SK-N-SH (cell line): ENCODE data around the gene PPP1R11.

Source experiments
- EP300 ChIP-seq, 2 experiments: IDR thresholded peaks; 2 replicates each; pipeline versions ENCODE4 v1.4.0 to v1.6.1; 2012; ENCODE audit warnings: borderline replicate concordance in 1 of 2, low read depth in 1 of 2, low read length in 1 of 2
- JUND ChIP-seq: IDR thresholded peaks from 2 replicates; pipeline ENCODE4 v1.4.0; 2012
- POLR2AphosphoS5 ChIP-seq: IDR thresholded peaks from 2 replicates; pipeline ENCODE4 v1.6.1; 2012; ENCODE audit warnings: low read depth, low read length
- RAD21 ChIP-seq: IDR thresholded peaks from 2 replicates; pipeline ENCODE4 v1.6.1; 2012; ENCODE audit warnings: mild to moderate bottlenecking, low read length
- SIN3A ChIP-seq: IDR thresholded peaks from 2 replicates; pipeline ENCODE4 v1.6.1; 2012; ENCODE audit warnings: low read depth, mild to moderate bottlenecking, low read length, moderate library complexity, borderline replicate concordance
- TAF1 ChIP-seq: IDR thresholded peaks from 2 replicates; pipeline ENCODE4 v1.6.1; 2012; ENCODE audit warnings: low read depth, mild to moderate bottlenecking, low read length, moderate library complexity, borderline replicate concordance
- TEAD4 ChIP-seq: IDR thresholded peaks from 2 replicates; pipeline ENCODE4 v1.4.0; 2012; ENCODE audit warnings: mild to moderate bottlenecking, borderline replicate concordance; ENCODE audit not compliant: insufficient read depth
- YY1 ChIP-seq: IDR thresholded peaks from 2 replicates; pipeline ENCODE4 v1.4.0; 2012; ENCODE audit warnings: low read depth, mild to moderate bottlenecking
- TF ChIP-seq, protein P1 (sequence below): fragments of 200-600 bp; sonication (generic); IDR thresholded peaks from 2 replicates; pipeline ENCODE4 v1.6.1; 2017; ENCODE audit warnings: antibody characterized with exemption, mild to moderate bottlenecking, moderate library complexity
- TF ChIP-seq, protein P2 (sequence below): IDR thresholded peaks from 2 replicates; pipeline ENCODE4 v1.4.0; 2012; ENCODE audit warnings: low read depth

DNA sequence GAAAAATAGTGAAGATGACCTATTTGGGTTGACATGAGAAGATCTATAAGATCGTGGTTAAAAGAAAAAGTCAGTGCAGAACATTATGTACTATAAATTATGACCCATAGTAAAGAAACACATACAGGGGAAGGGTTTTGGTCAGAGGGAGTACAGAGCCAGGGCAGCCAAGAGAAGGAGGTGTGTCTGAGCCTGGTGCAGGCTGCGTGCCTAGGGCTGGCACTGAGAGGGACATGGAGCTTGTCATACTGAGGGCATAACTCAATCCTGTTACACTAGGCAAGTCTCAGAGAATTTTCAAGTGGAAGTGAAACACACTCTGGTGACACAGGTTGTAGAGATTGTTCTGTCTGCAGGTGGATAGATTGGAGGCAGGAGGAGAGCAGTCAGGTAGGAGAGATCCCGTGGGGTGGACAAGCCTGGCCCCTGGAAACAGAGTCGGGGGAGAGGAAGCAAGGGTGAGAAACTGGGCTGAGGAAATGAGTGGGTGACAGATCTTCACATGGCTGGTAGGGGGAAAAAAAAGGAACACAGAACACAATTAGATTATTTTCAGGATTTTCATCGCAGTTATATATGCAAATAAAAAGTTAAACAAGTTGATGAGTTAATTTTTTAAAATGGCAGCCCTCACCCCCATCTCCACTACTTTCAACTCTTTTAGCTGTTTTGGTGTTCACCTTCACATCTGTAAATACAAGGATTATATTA is 27.1 kb downstream of the PPP1R11 start:
- TF ChIP-seq POLR2AphosphoS5: no peak
- TF ChIP-seq JUND: no peak
- TF ChIP-seq, protein P1, sequence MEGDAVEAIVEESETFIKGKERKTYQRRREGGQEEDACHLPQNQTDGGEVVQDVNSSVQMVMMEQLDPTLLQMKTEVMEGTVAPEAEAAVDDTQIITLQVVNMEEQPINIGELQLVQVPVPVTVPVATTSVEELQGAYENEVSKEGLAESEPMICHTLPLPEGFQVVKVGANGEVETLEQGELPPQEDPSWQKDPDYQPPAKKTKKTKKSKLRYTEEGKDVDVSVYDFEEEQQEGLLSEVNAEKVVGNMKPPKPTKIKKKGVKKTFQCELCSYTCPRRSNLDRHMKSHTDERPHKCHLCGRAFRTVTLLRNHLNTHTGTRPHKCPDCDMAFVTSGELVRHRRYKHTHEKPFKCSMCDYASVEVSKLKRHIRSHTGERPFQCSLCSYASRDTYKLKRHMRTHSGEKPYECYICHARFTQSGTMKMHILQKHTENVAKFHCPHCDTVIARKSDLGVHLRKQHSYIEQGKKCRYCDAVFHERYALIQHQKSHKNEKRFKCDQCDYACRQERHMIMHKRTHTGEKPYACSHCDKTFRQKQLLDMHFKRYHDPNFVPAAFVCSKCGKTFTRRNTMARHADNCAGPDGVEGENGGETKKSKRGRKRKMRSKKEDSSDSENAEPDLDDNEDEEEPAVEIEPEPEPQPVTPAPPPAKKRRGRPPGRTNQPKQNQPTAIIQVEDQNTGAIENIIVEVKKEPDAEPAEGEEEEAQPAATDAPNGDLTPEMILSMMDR: no peak
- no peak for TF ChIP-seq YY1
- TF ChIP-seq SIN3A: no peak
- TF ChIP-seq, protein P2, sequence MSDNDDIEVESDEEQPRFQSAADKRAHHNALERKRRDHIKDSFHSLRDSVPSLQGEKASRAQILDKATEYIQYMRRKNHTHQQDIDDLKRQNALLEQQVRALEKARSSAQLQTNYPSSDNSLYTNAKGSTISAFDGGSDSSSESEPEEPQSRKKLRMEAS: no peak
- TF ChIP-seq RAD21: no peak
- no peak for TF ChIP-seq TEAD4
- no peak for TF ChIP-seq TAF1
- TF ChIP-seq EP300 (IDR thresholded peaks at IDR 0.05; ENCODE audit: borderline replicate concordance in 1 of 2, low read depth in 1 of 2, low read length in 1 of 2): no peak
